Osteoblast (primary cell): ENCODE measurements around the gene TWF2. TPM values are rescaled to one million over a fixed set of nuclear protein-coding genes. Genes with fewer than 3 reads are reported as not detected.

Source experiments
- DNase-seq: peaks from one replicate; pipeline ENCODE4 v3.0.0; 2011; ENCODE audit warnings: low spot score, mixed read lengths; ENCODE audit not compliant: insufficient read length; ENCODE audit errors: missing footprints
- H2AFZ ChIP-seq: 2 replicates; pipeline ENCODE4 v1.6.0; 2011; ENCODE audit warnings: mild to moderate bottlenecking, low read length
- H3K27ac ChIP-seq: 2 replicates; pipeline ENCODE4 v1.5.1; 2011; ENCODE audit warnings: mild to moderate bottlenecking, low read depth, low read length, moderate library complexity
- H3K27me3 ChIP-seq: 2 replicates; pipeline ENCODE4 v1.6.0; 2012; ENCODE audit warnings: mild to moderate bottlenecking, control low read depth, inconsistent platforms, low read length, moderate library complexity; ENCODE audit not compliant: insufficient read depth
- H3K36me3 ChIP-seq: 2 replicates; pipeline ENCODE4 v1.5.1; 2011; ENCODE audit warnings: mild to moderate bottlenecking, low read length, control low read depth, moderate library complexity; ENCODE audit not compliant: insufficient read depth
- H3K4me1 ChIP-seq: 2 replicates; pipeline ENCODE4 v1.5.1; 2011; ENCODE audit warnings: mild to moderate bottlenecking, low read length, control low read depth, moderate library complexity; ENCODE audit not compliant: insufficient read depth
- H3K4me2 ChIP-seq: 2 replicates; pipeline ENCODE4 v1.6.0; 2011; ENCODE audit warnings: mild to moderate bottlenecking, low read length; ENCODE audit not compliant: insufficient read depth
- H3K4me3 ChIP-seq: fragments of 200-600 bp; sonication (generic); 3 replicates; pipeline ENCODE4 v1.5.1; 2012; ENCODE audit warnings: mild to moderate bottlenecking, low read length, inconsistent platforms; ENCODE audit not compliant: insufficient read depth
- H3K79me2 ChIP-seq: 2 replicates; pipeline ENCODE4 v1.6.0; 2012; ENCODE audit warnings: mild to moderate bottlenecking, low read length, control low read depth, inconsistent platforms; ENCODE audit not compliant: insufficient read depth
- H3K9me3 ChIP-seq: 2 replicates; pipeline ENCODE4 v1.5.1; 2011; ENCODE audit warnings: low read depth, low read length, control low read depth
- H4K20me1 ChIP-seq: 2 replicates; pipeline ENCODE4 v1.6.0; 2012; ENCODE audit warnings: mild to moderate bottlenecking, low read length, control low read depth; ENCODE audit not compliant: insufficient read depth
- CTCF ChIP-seq: IDR thresholded peaks from 2 replicates; pipeline ENCODE4 v1.5.1; 2011; ENCODE audit warnings: mild to moderate bottlenecking, low read depth, low read length, moderate library complexity; ENCODE audit errors: extremely low read depth
- total RNA-seq: library from RNA; depleted of rRNA; stranded (reverse); fragments of >200 nt; gene quantifications from 2 replicates; pipeline ENCODE4 v1.2.3, GENCODE V29; 2012

Gene TWF2
- total RNA-seq, 1 donor: 138 TPM

GRCh38 chr3:52254608-52255007 is 15.7 kb upstream of the TWF2 start:
- Histone ChIP-seq H3K4me3 (no peak overlapping the region), H2AFZ (no peak overlapping the region), H3K36me3 (peaks cover 60% of the 10 kb centered on the region), H4K20me1 (peaks cover 18% of the 10 kb centered on the region), H3K4me2 (no peak overlapping the region), H3K27ac (no peak overlapping the region), H3K27me3 (no peaks in the 10 kb centered on the region), H3K79me2 (peaks cover 22% of the 10 kb centered on the region), H3K9me3 (no peaks in the 10 kb centered on the region), H3K4me1 (peaks cover 10% of the 10 kb centered on the region)
- no peak for TF ChIP-seq CTCF
- no peak for DNase-seq

- H2AFZ ChIP-seq: no peak overlapping the region
- no peaks in the 10 kb centered on the region for H3K27me3 ChIP-seq
- no peak overlapping the region for H3K4me2 ChIP-seq
- peaks cover 50% of the 10 kb centered on the region for H3K36me3 ChIP-seq
- peak overlapping the region; percentile 39 for H3K27ac ChIP-seq
- H3K4me3 ChIP-seq: no peak overlapping the region
- no peak for TF ChIP-seq CTCF
- peaks cover 10% of the 10 kb centered on the region for H3K4me1 ChIP-seq
- H3K79me2 ChIP-seq: peaks cover 19% of the 10 kb centered on the region
- peaks cover 25% of the 10 kb centered on the region for H4K20me1 ChIP-seq
- no peaks in the 10 kb centered on the region for H3K9me3 ChIP-seq
- DNase-seq: peak; percentile 89
These were observed 14.7 kb upstream of the TWF2 start for GRCh38 chr3:52253314-52254304.

GRCh38 chr3:52250122-52250521 is 11.2 kb upstream of the TWF2 start:
- no peak overlapping the region for H3K4me2 ChIP-seq
- H3K27me3 ChIP-seq: no peaks in the 10 kb centered on the region
- H3K27ac ChIP-seq: no peak overlapping the region
- TF ChIP-seq CTCF: no peak
- no peak overlapping the region for H2AFZ ChIP-seq
- peaks cover 15% of the 10 kb centered on the region for H3K4me1 ChIP-seq
- peaks cover 17% of the 10 kb centered on the region for H3K36me3 ChIP-seq
- H3K9me3 ChIP-seq: no peaks in the 10 kb centered on the region
- no peak overlapping the region for H3K4me3 ChIP-seq
- DNase-seq: no peak
- H4K20me1 ChIP-seq: peaks cover 20% of the 10 kb centered on the region
- no peaks in the 10 kb centered on the region for H3K79me2 ChIP-seq

GRCh38 chr3:52249683-52250082 is 10.7 kb upstream of the TWF2 start:
- peaks cover 17% of the 10 kb centered on the region for H3K36me3 ChIP-seq
- no peak overlapping the region for H2AFZ ChIP-seq
- no peaks in the 10 kb centered on the region for H3K27me3 ChIP-seq
- no peak overlapping the region for H3K4me3 ChIP-seq
- TF ChIP-seq CTCF: no peak
- DNase-seq: no peak
- H3K79me2 ChIP-seq: no peaks in the 10 kb centered on the region
- no peak overlapping the region for H3K4me2 ChIP-seq
- H3K4me1 ChIP-seq: peaks cover 16% of the 10 kb centered on the region
- H3K27ac ChIP-seq: no peak overlapping the region
- H4K20me1 ChIP-seq: peaks cover 20% of the 10 kb centered on the region
- no peaks in the 10 kb centered on the region for H3K9me3 ChIP-seq
